NCI-H1417 treated with DMSO at 0.1 percent for 48 hours (cell line): ENCODE data around the gene TIMM21.
A peak's percentile ranks its signal among the peaks of the same experiment; 100 is the strongest.

Experiments used
- DNase-seq: peaks from one replicate; lab custom pipeline; 2025; lab: John Stamatoyannopoulos, UW

Gene TIMM21

GRCh38 chr18:74191577-74191976, 43.3 kb downstream of the TIMM21 start:
- no peak for DNase-seq

GRCh38 chr18:74194691-74195090, 46.4 kb downstream of the TIMM21 start:
- no peak for DNase-seq

GRCh38 chr18:74196220-74197119, 48.1 kb downstream of the TIMM21 start:
- DNase-seq: peak; percentile 72

GRCh38 chr18:74197705-74198341, 49.5 kb downstream of the TIMM21 start:
- DNase-seq: no peak

- DNase-seq: no peak
Measured at GRCh38 chr18:74198453-74198852, 50.1 kb downstream of the TIMM21 start.

- no peak for DNase-seq
Measured at GRCh38 chr18:74200780-74201179, 52.5 kb downstream of the TIMM21 start.

GRCh38 chr18:74203811-74204210, 55.5 kb downstream of the TIMM21 start:
- DNase-seq: no peak

- DNase-seq: no peak
Measured at GRCh38 chr18:74204526-74205152, 56.3 kb downstream of the TIMM21 start.
